Subcutaneous adipose tissue (tissue), 4 donors: Measurements from ENCODE around the gene PLA2R1. TPM values are rescaled to one million over a fixed set of nuclear protein-coding genes. Genes with fewer than 3 reads are reported as not detected.

Source experiments
- total RNA-seq, 4 donors: library from RNA; depleted of rRNA; stranded (reverse); fragments of >200 nt; gene quantifications; one replicate each; pipeline ENCODE4 v1.1.0, GENCODE V29; 2016
- TF ChIP-seq, protein P1 (sequence below): fragments of 450-650 bp; IDR thresholded peaks from one replicate; pipeline ENCODE4 v1.5.1; 2016; ENCODE audit warnings: low read depth, mild to moderate bottlenecking, control low read depth, antibody characterized with exemption, moderate library complexity

PLA2R1 gene
- total RNA-seq, 4 donors from 2014 or later, result 13.2 to 24.4 (median 19.1) TPM

DNA sequence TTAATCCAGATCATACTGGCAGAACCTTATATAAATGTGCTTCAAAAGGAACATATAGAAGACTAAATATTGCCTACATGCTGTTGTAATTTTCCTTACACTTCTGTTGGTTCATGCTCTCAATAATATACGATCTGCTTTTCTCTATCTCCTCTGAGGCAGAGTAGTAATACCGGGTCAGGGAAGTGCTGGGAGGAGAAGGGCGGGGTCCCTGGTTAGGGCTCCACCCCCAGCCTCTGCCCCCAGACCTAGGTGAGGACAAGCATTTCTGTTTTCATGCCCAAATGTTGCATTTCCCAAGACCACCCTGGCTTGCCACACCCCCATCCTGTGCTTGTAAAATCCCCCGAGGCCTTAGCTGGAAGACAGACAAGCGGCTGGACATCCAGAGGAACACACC, 55.3 kb downstream of the PLA2R1 start:
- TF ChIP-seq, protein P1, sequence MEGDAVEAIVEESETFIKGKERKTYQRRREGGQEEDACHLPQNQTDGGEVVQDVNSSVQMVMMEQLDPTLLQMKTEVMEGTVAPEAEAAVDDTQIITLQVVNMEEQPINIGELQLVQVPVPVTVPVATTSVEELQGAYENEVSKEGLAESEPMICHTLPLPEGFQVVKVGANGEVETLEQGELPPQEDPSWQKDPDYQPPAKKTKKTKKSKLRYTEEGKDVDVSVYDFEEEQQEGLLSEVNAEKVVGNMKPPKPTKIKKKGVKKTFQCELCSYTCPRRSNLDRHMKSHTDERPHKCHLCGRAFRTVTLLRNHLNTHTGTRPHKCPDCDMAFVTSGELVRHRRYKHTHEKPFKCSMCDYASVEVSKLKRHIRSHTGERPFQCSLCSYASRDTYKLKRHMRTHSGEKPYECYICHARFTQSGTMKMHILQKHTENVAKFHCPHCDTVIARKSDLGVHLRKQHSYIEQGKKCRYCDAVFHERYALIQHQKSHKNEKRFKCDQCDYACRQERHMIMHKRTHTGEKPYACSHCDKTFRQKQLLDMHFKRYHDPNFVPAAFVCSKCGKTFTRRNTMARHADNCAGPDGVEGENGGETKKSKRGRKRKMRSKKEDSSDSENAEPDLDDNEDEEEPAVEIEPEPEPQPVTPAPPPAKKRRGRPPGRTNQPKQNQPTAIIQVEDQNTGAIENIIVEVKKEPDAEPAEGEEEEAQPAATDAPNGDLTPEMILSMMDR, result no peak

DNA sequence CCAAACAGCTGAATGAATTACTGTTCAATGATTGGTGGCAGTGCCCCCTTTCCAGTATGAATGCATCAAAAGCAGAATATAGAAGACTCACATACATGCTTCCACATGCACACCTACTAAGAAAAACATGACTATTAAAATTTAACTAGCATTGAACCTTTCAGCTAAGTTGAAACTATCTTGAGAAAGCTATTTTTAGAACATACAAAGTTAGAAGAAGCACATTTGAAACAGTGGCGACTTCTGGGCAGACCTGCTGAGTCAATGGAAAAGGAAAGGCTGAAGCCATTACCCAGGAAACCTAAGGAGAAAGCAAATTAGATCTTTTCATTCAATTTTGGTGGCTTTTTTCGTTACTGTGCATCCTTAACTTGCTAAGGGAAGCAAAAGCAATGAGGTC, 55.9 kb downstream of the PLA2R1 start:
- TF ChIP-seq, protein P1, result no peak

GRCh38 chr2:160005908-160006307, 56.5 kb downstream of the PLA2R1 start:
- TF ChIP-seq, protein P1, result no peak

- TF ChIP-seq, protein P1, result no peak
These were observed 56.9 kb downstream of the PLA2R1 start for GRCh38 chr2:160005476-160005875.

DNA sequence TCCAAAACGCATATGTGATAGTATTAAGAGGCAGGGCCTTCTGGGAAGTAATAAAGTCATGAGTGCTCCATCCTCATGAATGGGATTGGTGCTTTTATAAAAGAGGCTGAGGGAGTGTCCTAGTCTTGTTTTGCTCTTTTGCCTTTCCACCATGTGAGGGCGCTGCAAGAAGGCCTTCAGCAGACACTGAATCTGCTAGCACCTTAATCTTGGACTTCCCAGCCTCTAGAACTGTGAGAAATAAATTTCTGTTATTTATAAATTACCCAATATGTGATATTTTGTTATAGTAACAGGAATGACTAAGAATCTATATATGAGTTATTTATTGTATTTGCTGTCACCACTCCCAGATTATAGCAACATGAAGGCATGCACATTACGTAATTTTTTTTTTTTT, 63.5 kb downstream of the PLA2R1 start:
- TF ChIP-seq, protein P1, result no peak

GRCh38 chr2:159998243-159998642, 64.2 kb downstream of the PLA2R1 start:
- TF ChIP-seq, protein P1, result no peak

DNA sequence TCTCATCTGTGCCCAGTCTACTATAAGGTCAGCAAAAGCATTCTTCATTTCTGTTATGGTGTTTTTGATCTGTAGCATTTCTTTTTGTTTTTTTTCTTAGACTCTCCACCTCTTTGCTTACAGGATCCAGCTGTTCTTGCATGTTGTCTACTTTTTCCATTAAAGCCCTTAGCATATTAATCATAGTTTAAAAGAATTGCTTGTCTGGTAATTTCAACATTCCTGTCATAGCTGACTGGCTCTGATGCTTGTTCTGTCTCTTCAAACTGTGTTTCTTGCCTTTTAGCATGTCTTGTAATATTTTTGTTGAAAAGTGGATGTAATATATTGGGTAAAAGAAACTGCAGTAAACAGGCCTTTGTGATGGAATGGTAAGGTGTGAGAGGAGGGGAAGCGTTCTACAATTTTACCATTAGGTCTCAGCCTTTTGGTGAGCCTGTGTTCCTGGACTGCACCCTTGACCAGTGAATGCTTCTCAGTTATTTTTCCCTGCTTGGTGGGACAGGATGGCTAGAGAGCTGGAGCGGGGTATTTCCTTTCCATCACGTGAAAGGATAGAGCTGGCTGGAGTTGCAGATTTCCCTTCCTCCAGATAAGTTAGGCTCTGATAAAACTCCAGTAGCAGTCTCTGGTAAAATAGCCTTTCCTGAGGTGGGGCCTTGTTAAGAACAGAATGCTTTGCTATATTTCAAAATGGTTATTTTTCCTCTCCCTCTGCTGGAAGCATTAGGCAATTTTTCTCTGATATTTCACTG, 65.4 kb downstream of the PLA2R1 start:
- TF ChIP-seq, protein P1, result no peak
